HG02938 (cell line): ENCODE measurements around the gene RBM15B.

ENCODE experiments used
- ATAC-seq: cut with Tn5 transposase; IDR thresholded peaks from one replicate; pipeline ENCODE4 v1.9.1; 2021; ENCODE audit warnings: mild to moderate bottlenecking, moderate library complexity; ENCODE audit not compliant: unreplicated experiment

Gene RBM15B

GRCh38 chr3:51391566-51392354 is 675 bp downstream of the RBM15B start:
- ATAC-seq: peak; percentile 4

GRCh38 chr3:51392355-51393133 is 1.5 kb downstream of the RBM15B start:
- ATAC-seq: no peak

GRCh38 chr3:51393134-51393495 is 2.0 kb downstream of the RBM15B start:
- no peak for ATAC-seq

DNA sequence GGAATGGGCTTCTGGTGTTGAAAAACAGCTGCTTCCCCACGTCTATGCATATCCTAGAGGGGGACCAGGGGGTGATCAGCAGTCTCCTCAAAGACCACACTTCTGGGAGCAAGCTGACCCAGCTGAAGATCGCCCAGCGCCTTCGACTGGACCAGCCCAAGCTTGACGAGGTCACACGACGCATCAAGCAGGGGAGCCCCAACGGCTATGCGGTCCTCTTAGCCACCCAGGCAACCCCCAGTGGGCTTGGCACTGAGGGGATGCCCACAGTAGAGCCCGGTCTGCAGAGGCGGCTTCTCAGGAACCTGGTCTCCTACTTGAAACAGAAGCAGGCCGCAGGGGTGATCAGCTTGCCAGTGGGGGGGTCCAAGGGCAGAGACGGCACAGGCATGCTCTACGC is 2.5 kb downstream of the RBM15B start:
- no peak for ATAC-seq

DNA sequence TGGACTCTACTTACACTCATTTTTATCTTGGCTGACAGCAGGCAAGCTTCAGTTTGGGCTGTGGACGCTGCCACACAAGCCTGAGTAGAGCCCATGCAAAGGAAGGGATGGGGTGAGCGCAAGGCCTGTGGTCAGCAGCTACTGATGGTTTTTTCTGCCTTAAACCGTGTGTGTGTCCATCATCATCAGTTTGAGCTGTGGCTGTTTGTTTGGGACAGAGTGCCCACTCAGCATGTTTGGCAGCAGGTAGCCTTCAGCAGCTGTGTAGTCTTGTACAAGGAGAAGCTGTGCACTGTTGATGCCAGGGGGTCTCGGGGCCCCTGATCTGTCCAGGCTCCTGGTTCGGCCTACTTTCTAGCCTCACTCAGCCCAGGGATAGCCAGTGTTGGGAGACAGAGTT is 3.5 kb downstream of the RBM15B start:
- no peak for ATAC-seq

DNA sequence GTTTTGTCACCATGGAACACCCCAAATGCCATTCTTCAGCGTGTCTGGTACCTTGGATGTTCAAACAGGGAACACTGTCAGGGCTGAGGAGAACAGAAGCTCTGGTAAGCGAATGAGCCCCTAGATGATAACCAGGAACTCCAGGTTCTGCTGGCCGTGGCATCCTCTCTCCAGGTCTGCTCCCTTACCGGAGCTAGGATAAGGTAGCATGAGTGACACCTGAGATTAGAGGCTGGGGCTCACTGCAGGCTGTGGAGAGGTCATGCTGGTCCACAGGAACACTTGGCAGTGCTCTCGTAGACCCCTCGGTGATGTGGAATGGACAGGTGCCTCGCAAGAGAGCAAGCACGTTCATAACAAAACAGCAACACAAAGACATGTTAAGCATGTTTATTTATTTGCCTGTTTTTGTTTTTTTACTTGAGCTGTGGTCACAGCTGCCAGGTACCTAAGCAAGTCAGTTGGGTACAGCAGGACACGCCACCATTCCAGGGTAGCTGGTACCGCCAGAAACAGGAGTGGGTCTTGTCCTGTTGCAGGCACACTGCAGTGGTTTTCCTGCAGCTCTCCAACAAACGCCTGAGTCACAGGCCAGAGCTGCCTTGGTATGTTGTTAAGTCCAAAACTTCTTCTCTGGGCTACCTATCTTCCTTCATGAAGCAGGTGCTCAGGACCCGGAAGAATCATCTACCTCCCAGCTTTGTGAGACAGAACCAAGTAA is 4.6 kb downstream of the RBM15B start:
- ATAC-seq: no peak

DNA sequence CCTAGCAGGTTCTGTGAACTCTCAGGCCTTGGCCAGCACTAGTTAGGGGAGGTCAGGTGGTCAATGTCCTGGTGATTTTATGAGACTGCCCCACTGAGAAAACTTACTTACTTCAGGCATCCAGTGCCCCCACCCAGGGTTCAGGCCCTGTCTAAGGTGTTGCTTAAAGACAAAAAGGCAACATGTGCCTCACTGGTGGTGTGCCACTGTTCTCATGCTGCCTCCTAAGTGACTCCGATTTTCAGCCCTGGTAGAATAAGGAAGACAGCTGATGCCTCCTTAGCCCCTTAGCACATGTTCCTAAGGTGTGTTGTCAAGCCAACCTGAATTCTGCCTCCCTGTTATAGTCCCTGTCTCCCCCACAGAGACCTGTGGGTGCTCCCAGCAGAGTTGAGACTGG is 5.3 kb downstream of the RBM15B start:
- no peak for ATAC-seq

- ATAC-seq: no peak
Measured at GRCh38 chr3:51397392-51397791, 6.3 kb downstream of the RBM15B start.

DNA sequence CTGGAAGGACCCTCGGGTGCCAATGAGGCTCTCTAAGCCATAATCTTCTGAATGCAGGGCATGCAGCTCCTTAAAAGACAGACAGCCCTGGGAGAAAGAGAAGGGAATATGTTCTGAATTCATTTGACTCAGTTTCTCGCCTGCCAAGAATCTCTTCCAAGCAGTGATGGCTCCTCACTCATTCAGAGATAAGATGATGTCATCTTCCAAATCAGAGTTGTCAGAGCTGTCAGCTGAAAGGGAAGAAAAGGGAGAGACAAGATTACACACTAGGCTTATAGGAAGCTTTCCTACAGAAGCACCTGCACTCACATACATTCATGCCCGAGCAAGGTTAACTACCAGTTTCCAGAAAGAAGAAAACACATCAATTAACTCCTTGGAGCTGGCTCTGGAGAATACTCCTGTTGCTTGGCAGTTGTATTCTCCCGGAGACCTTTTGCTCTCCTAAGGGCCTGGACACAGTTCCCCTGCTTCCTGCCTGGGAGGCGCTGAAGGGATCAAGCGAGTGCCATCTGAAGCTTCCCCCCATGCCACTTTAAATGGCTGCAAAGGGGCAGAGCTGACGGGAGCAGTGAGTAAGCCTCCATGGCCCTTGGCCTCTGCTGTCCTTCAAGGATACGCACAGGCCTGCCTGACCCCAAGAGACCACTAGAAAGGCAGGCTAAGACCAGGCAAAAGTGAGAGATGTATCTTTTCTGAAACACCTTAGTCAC is 7.7 kb downstream of the RBM15B start:
- ATAC-seq: no peak

GRCh38 chr3:51400166-51400565 is 9.1 kb downstream of the RBM15B start:
- ATAC-seq: no peak

- ATAC-seq: no peak
Measured at GRCh38 chr3:51401735-51402134, 10.7 kb downstream of the RBM15B start.

DNA sequence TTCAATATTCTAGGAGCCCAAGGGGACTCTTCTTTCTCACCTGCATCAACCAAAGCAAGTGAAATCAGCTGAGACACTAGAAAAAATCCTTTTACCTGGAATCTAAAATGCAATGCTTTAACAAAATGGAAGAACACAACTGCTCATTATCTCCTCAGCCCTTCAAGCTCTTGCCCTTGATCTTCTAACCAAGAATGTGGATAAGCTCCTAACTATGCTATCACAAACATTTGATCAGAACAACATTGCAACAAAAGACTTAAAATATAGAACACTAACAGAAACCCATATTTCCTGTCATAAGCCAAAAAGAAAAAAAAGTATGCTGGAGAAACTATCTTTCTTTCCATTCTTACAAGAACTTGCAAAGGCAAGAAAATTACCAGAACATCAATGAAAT is 12.6 kb downstream of the RBM15B start:
- no peak for ATAC-seq

- ATAC-seq: no peak
Measured at GRCh38 chr3:51408021-51408420, 16.9 kb downstream of the RBM15B start.

- ATAC-seq: no peak
Measured at GRCh38 chr3:51408813-51409212, 17.7 kb downstream of the RBM15B start.

DNA sequence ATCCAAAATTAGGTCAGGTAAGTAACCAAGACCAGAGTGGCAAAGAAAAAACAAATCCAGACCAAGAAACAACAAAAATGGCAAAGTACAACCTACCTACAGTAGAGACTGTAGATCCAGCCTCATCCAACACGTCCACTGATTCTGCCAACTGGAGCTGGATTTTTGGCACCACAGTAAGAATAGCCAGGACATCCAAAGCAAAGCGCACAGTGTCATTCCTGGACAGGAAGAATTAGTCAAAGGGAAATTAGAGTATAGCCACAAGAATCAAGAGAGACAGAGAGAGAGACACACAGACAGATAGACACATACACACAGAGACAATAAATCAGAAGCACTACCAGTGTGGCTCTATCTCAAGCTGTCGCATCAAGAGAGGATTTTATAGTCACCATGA is 31.1 kb downstream of the RBM15B start:
- ATAC-seq: no peak

- ATAC-seq: no peak
Measured at GRCh38 chr3:51426921-51427320, 35.8 kb downstream of the RBM15B start.

DNA sequence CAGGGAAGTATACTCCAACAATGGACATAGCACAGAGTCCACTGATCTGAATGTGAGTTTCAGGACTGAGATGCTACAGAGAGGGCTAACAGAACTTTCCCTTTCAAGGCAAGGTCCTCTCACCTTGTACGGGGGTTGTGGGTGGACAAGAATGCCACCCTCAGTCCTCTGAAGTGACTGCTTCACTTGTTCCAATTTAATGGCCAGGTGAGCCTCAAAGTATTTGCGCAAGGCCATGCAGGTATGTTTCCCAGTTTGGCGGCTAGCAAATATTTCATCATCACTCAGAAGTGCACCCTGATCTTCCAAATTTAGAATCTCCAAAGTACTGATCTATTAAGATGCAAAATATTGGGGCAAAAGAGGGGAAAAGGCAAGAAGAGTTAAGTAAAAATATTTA is 38.1 kb downstream of the RBM15B start:
- no peak for ATAC-seq

- no peak for ATAC-seq
Measured at GRCh38 chr3:51434110-51434509, 43.0 kb downstream of the RBM15B start.

GRCh38 chr3:51434746-51435327 is 43.8 kb downstream of the RBM15B start:
- ATAC-seq: no peak

- no peak for ATAC-seq
Measured at GRCh38 chr3:51436998-51437639, 46.0 kb downstream of the RBM15B start.
